ENCODE data around the gene CKAP5. TPM values are rescaled to one million over a fixed set of nuclear protein-coding genes. Genes with fewer than 3 reads are reported as not detected.

Gene CKAP5
- total and polyA plus RNA-seq, 2 donors = 26.8 to 80.5 TPM

DNA sequence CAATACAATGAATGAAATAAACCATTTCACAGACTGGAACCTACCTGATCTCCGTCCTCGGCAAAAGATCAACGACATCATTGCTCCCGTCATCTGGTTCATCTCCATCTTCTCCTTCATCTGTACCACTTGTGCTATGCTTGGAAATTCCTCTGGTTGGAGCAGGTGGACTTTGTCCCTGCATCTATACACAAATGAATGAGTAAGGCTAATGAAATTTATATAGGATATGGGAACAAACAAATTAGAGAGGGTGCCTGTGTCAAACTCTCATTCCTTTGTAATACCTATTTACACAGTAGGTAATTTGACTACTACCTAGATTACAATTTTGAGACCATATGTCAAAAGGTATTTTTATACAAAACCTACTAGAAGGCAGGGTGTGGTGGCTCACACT is 67.7 kb downstream of the CKAP5 start:
- 92% methylated on average over 4 of the region's 4 CpGs for WGBS
- H3K36me3 ChIP-seq (ENCODE audit: insufficient read depth) = peaks cover 7% of the 10 kb centered on the region
- DNase-seq (ENCODE audit: extremely low spot score) = no peak
- H3K4me1 ChIP-seq (ENCODE audit: insufficient read depth) = no peaks in the 10 kb centered on the region
- H3K4me3 ChIP-seq (ENCODE audit: low read depth, low read length) = no peak overlapping the region
- no peak overlapping the region for H3K27ac ChIP-seq (ENCODE audit: low read depth)

- 98% methylated on average over 2 of the region's 2 CpGs for WGBS
- H3K36me3 ChIP-seq (ENCODE audit: insufficient read depth) = peaks cover 7% of the 10 kb centered on the region
- H3K27ac ChIP-seq (ENCODE audit: low read depth) = no peak overlapping the region
- no peak overlapping the region for H3K4me3 ChIP-seq (ENCODE audit: low read depth, low read length)
- no peak for DNase-seq (ENCODE audit: extremely low spot score)
- no peaks in the 10 kb centered on the region for H3K4me1 ChIP-seq (ENCODE audit: insufficient read depth)
Measured at GRCh38 chr11:46776878-46777277, 69.2 kb downstream of the CKAP5 start.

GRCh38 chr11:46769636-46770221 is 76.4 kb downstream of the CKAP5 start:
- 96% methylated on average over 4 of the region's 4 CpGs for WGBS
- DNase-seq (ENCODE audit: extremely low spot score) = no peak
- Histone ChIP-seq H3K4me3 (ENCODE audit: low read depth, low read length) (no peak overlapping the region), H3K27ac (ENCODE audit: low read depth) (no peak overlapping the region), H3K4me1 (ENCODE audit: insufficient read depth) (no peaks in the 10 kb centered on the region), H3K36me3 (ENCODE audit: insufficient read depth) (peaks cover 12% of the 10 kb centered on the region)

DNA sequence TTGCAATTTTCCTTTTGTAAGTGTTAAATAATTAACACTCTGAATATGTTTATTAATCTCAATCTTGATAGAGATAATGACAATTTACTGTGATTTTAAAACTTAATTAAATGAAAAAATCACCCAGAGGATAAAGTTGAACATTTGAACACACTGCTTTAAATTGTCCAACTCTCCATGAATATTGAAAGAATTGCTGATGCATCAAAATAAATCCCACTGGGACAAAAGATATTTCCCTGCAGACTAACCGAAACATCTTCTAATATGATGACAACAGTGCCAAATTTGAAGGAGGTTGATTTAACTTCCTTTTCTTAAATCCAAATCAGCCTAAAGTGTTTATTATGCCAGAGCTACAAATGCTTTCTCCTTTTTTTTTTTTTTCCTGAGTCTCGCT is 79.4 kb downstream of the CKAP5 start:
- 94% methylated on average over 2 of the region's 2 CpGs for WGBS
- no peak for DNase-seq (ENCODE audit: extremely low spot score)
- H3K27ac ChIP-seq (ENCODE audit: low read depth) = no peak overlapping the region
- peaks cover 14% of the 10 kb centered on the region for H3K36me3 ChIP-seq (ENCODE audit: insufficient read depth)
- H3K4me3 ChIP-seq (ENCODE audit: low read depth, low read length) = no peak overlapping the region
- H3K4me1 ChIP-seq (ENCODE audit: insufficient read depth) = no peaks in the 10 kb centered on the region

- H3K4me1 ChIP-seq (ENCODE audit: insufficient read depth) = no peaks in the 10 kb centered on the region
- H3K27ac ChIP-seq (ENCODE audit: low read depth) = no peak overlapping the region
- DNase-seq (ENCODE audit: extremely low spot score) = no peak
- H3K4me3 ChIP-seq (ENCODE audit: low read depth, low read length) = no peak overlapping the region
- peaks cover 2% of the 10 kb centered on the region for H3K36me3 ChIP-seq (ENCODE audit: insufficient read depth)
Measured at GRCh38 chr11:46762248-46762647, 83.8 kb downstream of the CKAP5 start.

DNA sequence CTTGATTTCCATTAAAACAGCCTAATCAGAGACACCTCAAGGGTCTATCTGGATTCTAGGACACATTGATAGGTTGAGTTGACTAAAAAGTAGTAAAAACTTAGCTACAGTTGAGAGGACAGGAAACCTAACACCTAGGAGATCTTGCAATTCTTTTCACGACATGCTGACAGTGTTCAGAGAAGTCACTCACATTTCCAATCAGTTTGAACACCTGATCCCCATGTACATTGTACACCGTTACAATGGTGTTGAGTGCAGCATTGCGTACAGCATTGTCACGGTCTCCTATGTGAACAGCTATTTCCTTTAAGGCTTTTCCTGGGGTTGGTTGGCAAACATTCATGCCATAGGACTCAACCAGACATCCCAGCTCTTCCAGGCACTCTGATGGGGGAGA is 84.3 kb downstream of the CKAP5 start:
- DNase-seq (ENCODE audit: extremely low spot score) = no peak
- 95% methylated on average over 4 of the region's 4 CpGs for WGBS
- Histone ChIP-seq H3K4me3 (ENCODE audit: low read depth, low read length) (no peak overlapping the region), H3K4me1 (ENCODE audit: insufficient read depth) (no peaks in the 10 kb centered on the region), H3K27ac (ENCODE audit: low read depth) (no peak overlapping the region), H3K36me3 (ENCODE audit: insufficient read depth) (peaks cover 3% of the 10 kb centered on the region)

GRCh38 chr11:46760429-46761128 is 85.5 kb downstream of the CKAP5 start:
- H3K27ac ChIP-seq (ENCODE audit: low read depth) = no peak overlapping the region
- 94% methylated on average over 6 of the region's 6 CpGs for WGBS
- peaks cover 5% of the 10 kb centered on the region for H3K36me3 ChIP-seq (ENCODE audit: insufficient read depth)
- no peak for DNase-seq (ENCODE audit: extremely low spot score)
- H3K4me1 ChIP-seq (ENCODE audit: insufficient read depth) = no peaks in the 10 kb centered on the region
- H3K4me3 ChIP-seq (ENCODE audit: low read depth, low read length) = no peak overlapping the region

- H3K4me1 ChIP-seq (ENCODE audit: insufficient read depth) = no peaks in the 10 kb centered on the region
- peaks cover 7% of the 10 kb centered on the region for H3K36me3 ChIP-seq (ENCODE audit: insufficient read depth)
- no peak overlapping the region for H3K4me3 ChIP-seq (ENCODE audit: low read depth, low read length)
- DNase-seq (ENCODE audit: extremely low spot score) = no peak
- WGBS = 96% methylated on average over 6 of the region's 6 CpGs
- H3K27ac ChIP-seq (ENCODE audit: low read depth) = no peak overlapping the region
Measured at GRCh38 chr11:46759196-46759595, 86.9 kb downstream of the CKAP5 start.

DNA sequence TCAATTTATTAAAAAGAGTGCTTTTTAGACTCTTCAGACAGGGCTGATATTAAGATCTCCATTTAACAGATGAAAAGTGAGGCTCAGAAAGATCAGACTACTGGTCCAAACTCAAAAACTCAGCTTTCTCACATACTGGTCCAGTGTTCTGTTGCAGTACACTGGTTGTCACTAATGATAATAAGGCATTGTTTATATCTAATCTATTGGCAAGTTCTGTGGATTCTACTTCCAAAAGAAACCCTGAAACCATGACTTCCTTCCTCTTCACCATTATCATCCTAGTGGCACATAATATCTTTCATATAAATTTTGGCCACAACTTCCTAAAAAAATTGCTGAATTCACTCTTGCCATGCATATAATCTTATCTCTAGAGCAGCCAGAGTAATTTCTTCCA is 90.1 kb downstream of the CKAP5 start:
- no peak overlapping the region for H3K27ac ChIP-seq (ENCODE audit: low read depth)
- H3K4me3 ChIP-seq (ENCODE audit: low read depth, low read length) = no peak overlapping the region
- no peak for DNase-seq (ENCODE audit: extremely low spot score)
- no peaks in the 10 kb centered on the region for H3K4me1 ChIP-seq (ENCODE audit: insufficient read depth)
- peaks cover 6% of the 10 kb centered on the region for H3K36me3 ChIP-seq (ENCODE audit: insufficient read depth)

GRCh38 chr11:46747150-46747549 is 98.9 kb downstream of the CKAP5 start:
- no peak overlapping the region for H3K27ac ChIP-seq (ENCODE audit: low read depth)
- peaks cover 10% of the 10 kb centered on the region for H3K36me3 ChIP-seq (ENCODE audit: insufficient read depth)
- no peak overlapping the region for H3K4me3 ChIP-seq (ENCODE audit: low read depth, low read length)
- WGBS = 93% methylated on average over 6 of the region's 6 CpGs
- DNase-seq (ENCODE audit: extremely low spot score) = no peak
- no peaks in the 10 kb centered on the region for H3K4me1 ChIP-seq (ENCODE audit: insufficient read depth)

GRCh38 chr11:46745995-46746394 is 100.1 kb downstream of the CKAP5 start:
- 93% methylated on average over 3 of the region's 3 CpGs for WGBS
- DNase-seq (ENCODE audit: extremely low spot score) = no peak
- Histone ChIP-seq H3K4me1 (ENCODE audit: insufficient read depth) (no peaks in the 10 kb centered on the region), H3K36me3 (ENCODE audit: insufficient read depth) (peaks cover 9% of the 10 kb centered on the region), H3K4me3 (ENCODE audit: low read depth, low read length) (no peak overlapping the region), H3K27ac (ENCODE audit: low read depth) (no peak overlapping the region)

- WGBS = 81% methylated on average over 1 of the region's 1 CpG
- no peak overlapping the region for H3K27ac ChIP-seq (ENCODE audit: low read depth)
- DNase-seq (ENCODE audit: extremely low spot score) = no peak
- H3K36me3 ChIP-seq (ENCODE audit: insufficient read depth) = peaks cover 9% of the 10 kb centered on the region
- H3K4me3 ChIP-seq (ENCODE audit: low read depth, low read length) = no peak overlapping the region
- no peaks in the 10 kb centered on the region for H3K4me1 ChIP-seq (ENCODE audit: insufficient read depth)
Measured at GRCh38 chr11:46745328-46745727, 100.8 kb downstream of the CKAP5 start.

GRCh38 chr11:46743693-46744339 is 102.3 kb downstream of the CKAP5 start:
- WGBS = 81% methylated on average over 10 of the region's 10 CpGs
- Histone ChIP-seq H3K4me1 (ENCODE audit: insufficient read depth) (no peaks in the 10 kb centered on the region), H3K27ac (ENCODE audit: low read depth) (no peak overlapping the region), H3K36me3 (ENCODE audit: insufficient read depth) (peaks cover 9% of the 10 kb centered on the region), H3K4me3 (ENCODE audit: low read depth, low read length) (no peak overlapping the region)
- DNase-seq (ENCODE audit: extremely low spot score) = no peak

DNA sequence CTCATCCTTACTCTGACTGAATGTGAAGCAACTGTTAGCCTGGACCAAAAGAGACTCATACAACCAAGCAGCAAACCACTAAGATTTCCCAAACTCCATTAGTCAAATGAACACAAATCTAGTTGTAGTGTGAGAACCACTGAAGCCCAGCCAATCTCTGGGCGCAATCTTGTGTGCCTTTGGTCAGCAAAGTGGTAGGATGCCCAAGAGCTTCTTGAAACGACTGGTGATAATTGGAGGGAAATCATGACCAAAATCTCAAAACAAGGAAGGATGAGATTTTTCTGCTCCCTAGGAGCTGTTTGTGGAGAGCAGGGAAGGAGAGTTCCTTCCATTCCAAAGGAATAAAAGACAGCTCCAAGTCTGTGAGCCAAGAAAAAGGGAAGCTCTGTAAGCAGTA is 103.0 kb downstream of the CKAP5 start:
- 94% methylated on average over 2 of the region's 2 CpGs for WGBS
- no peaks in the 10 kb centered on the region for H3K4me1 ChIP-seq (ENCODE audit: insufficient read depth)
- H3K36me3 ChIP-seq (ENCODE audit: insufficient read depth) = peaks cover 9% of the 10 kb centered on the region
- H3K27ac ChIP-seq (ENCODE audit: low read depth) = no peak overlapping the region
- DNase-seq (ENCODE audit: extremely low spot score) = no peak
- H3K4me3 ChIP-seq (ENCODE audit: low read depth, low read length) = no peak overlapping the region
